DND-41 (cell line): ENCODE data around the gene BRSK2.

Experiments used
- ATAC-seq: fragments of 200-7000 bp; cut with Tn5 transposase; 3 replicates; pipeline ENCODE4 v1.9.1; 2021; ENCODE audit warnings: low read depth; ENCODE audit not compliant: insufficient read depth
- DNase-seq: peaks from one replicate; pipeline ENCODE4 v3.0.0-alpha.2; 2020
- H2AFZ ChIP-seq: 2 replicates; pipeline ENCODE4 v1.6.0; 2012; ENCODE audit warnings: low read depth, low read length
- H3K27ac ChIP-seq: 2 replicates; pipeline ENCODE4 v1.5.1; 2012; ENCODE audit warnings: low read length, inconsistent platforms
- H3K27me3 ChIP-seq: fragments of 200-600 bp; sonication (generic); 2 replicates; pipeline ENCODE4 v1.6.0; 2012; ENCODE audit warnings: low read length, mild to moderate bottlenecking, inconsistent platforms; ENCODE audit not compliant: insufficient read depth, poor library complexity
- H3K36me3 ChIP-seq: 2 replicates; pipeline ENCODE4 v1.5.1; 2012; ENCODE audit warnings: low read length, inconsistent platforms; ENCODE audit not compliant: insufficient read depth
- H3K4me1 ChIP-seq: 2 replicates; pipeline ENCODE4 v1.5.1; 2012; ENCODE audit warnings: mild to moderate bottlenecking, low read length; ENCODE audit not compliant: insufficient read depth
- H3K4me2 ChIP-seq: 2 replicates; pipeline ENCODE4 v1.6.0; 2012; ENCODE audit warnings: mild to moderate bottlenecking, moderate library complexity, low read length, inconsistent platforms; ENCODE audit not compliant: insufficient read depth
- H3K4me3 ChIP-seq, 2 experiments: fragments of 200-600 bp in 1 of 2; shearing (Covaris generic) in 1 of 2; 2 replicates each; pipeline ENCODE4 v1.5.1; 2012 to 2016; ENCODE audit warnings: inconsistent platforms in 2 of 2, low read length in 2 of 2, mild to moderate bottlenecking in 2 of 2, low read depth in 1 of 2, moderate library complexity in 1 of 2
- H3K79me2 ChIP-seq: 2 replicates; pipeline ENCODE4 v1.6.0; 2012; ENCODE audit warnings: low read length, inconsistent platforms; ENCODE audit not compliant: insufficient read depth
- H3K9ac ChIP-seq: 2 replicates; pipeline ENCODE4 v1.6.0; 2012; ENCODE audit warnings: low read depth, mild to moderate bottlenecking, inconsistent platforms, low read length, moderate library complexity
- H3K9me3 ChIP-seq: 2 replicates; pipeline ENCODE4 v1.5.1; 2012; ENCODE audit warnings: low read length, moderate library complexity, mild to moderate bottlenecking, inconsistent platforms; ENCODE audit not compliant: insufficient read depth, severe bottlenecking
- H4K20me1 ChIP-seq: 2 replicates; pipeline ENCODE4 v1.6.0; 2012; ENCODE audit warnings: low read length; ENCODE audit not compliant: insufficient read depth
- CTCF ChIP-seq: IDR thresholded peaks from 2 replicates; pipeline ENCODE4 v1.5.1; 2012; ENCODE audit warnings: borderline replicate concordance, low read length, moderate library complexity, mild to moderate bottlenecking; ENCODE audit not compliant: poor library complexity, severe bottlenecking; ENCODE audit errors: extremely low read depth
- EZH2 ChIP-seq: IDR thresholded peaks from 3 replicates; pipeline ENCODE4 v1.6.1; 2012; ENCODE audit warnings: borderline replicate concordance, low read depth, mild to moderate bottlenecking, moderate library complexity, low read length, inconsistent platforms; ENCODE audit not compliant: severe bottlenecking

BRSK2 gene

GRCh38 chr11:1499261-1499890 is 109.6 kb downstream of the BRSK2 start:
- H3K9me3 ChIP-seq, result no peaks in the 10 kb centered on the region
- no peak overlapping the region for H2AFZ ChIP-seq
- H3K79me2 ChIP-seq, result peaks cover 92% of the 10 kb centered on the region
- no peak overlapping the region for H3K4me2 ChIP-seq
- H3K36me3 ChIP-seq, result peaks cover 14% of the 10 kb centered on the region; the same call in 1 of the 2 replicates
- TF ChIP-seq EZH2 (no peak), CTCF (no peak)
- no peaks in the 10 kb centered on the region for H3K4me1 ChIP-seq
- DNase-seq (no peak), ATAC-seq (no peak)
- no peak overlapping the region for H3K4me3 ChIP-seq
- no peak overlapping the region for H3K27ac ChIP-seq
- peaks cover 77% of the 10 kb centered on the region for H4K20me1 ChIP-seq
- H3K9ac ChIP-seq, result no peak overlapping the region
- no peaks in the 10 kb centered on the region for H3K27me3 ChIP-seq

GRCh38 chr11:1499899-1500298 is 110.2 kb downstream of the BRSK2 start:
- no peak for ATAC-seq
- H3K9me3 ChIP-seq, result no peaks in the 10 kb centered on the region
- no peaks in the 10 kb centered on the region for H3K4me1 ChIP-seq
- no peak overlapping the region for H3K4me2 ChIP-seq
- TF ChIP-seq CTCF, result no peak
- TF ChIP-seq EZH2, result no peak
- peaks cover 14% of the 10 kb centered on the region; the same call in 1 of the 2 replicates for H3K36me3 ChIP-seq
- H3K27ac ChIP-seq, result no peak overlapping the region
- no peak overlapping the region for H3K4me3 ChIP-seq
- no peak overlapping the region for H2AFZ ChIP-seq
- no peaks in the 10 kb centered on the region for H3K27me3 ChIP-seq
- no peak for DNase-seq
- peaks cover 79% of the 10 kb centered on the region for H4K20me1 ChIP-seq
- H3K79me2 ChIP-seq, result peaks cover 92% of the 10 kb centered on the region
- H3K9ac ChIP-seq, result no peak overlapping the region

- ATAC-seq (no peak), DNase-seq (no peak)
- Histone ChIP-seq H3K4me1 (no peaks in the 10 kb centered on the region), H2AFZ (no peak overlapping the region), H3K9me3 (no peaks in the 10 kb centered on the region), H3K79me2 (peaks cover 96% of the 10 kb centered on the region), H3K4me3 (no peak overlapping the region), H3K9ac (no peak overlapping the region), H3K27ac (no peak overlapping the region), H4K20me1 (peaks cover 87% of the 10 kb centered on the region), H3K36me3 (peaks cover 14% of the 10 kb centered on the region; the same call in 1 of the 2 replicates), H3K4me2 (no peak overlapping the region), H3K27me3 (no peaks in the 10 kb centered on the region)
- TF ChIP-seq EZH2 (no peak), CTCF (no peak)
Observed at GRCh38 chr11:1500466-1501420, 111.0 kb downstream of the BRSK2 start.
